Prostate gland (tissue), 2 donors: ENCODE results near the gene LCN10.

Source experiments
- CTCF ChIP-seq, 4 experiments: fragments of 200-600 bp in 2 of 4; fragments of 450-650 bp in 2 of 4; sonication (generic) in 2 of 4; IDR thresholded peaks; 1 replicate in 3 of 4; 2 replicates in 1 of 4; pipeline ENCODE4 v1.5.1; 2016 to 2019; ENCODE audit warnings: antibody characterized with exemption in 4 of 4, mild to moderate bottlenecking in 2 of 4, moderate library complexity in 2 of 4
- POLR2AphosphoS5 ChIP-seq: sonication (generic); formaldehyde crosslinking; IDR thresholded peaks from one replicate; pipeline ENCODE4 v1.6.1; 2017; ENCODE audit warnings: antibody characterized with exemption

DNA sequence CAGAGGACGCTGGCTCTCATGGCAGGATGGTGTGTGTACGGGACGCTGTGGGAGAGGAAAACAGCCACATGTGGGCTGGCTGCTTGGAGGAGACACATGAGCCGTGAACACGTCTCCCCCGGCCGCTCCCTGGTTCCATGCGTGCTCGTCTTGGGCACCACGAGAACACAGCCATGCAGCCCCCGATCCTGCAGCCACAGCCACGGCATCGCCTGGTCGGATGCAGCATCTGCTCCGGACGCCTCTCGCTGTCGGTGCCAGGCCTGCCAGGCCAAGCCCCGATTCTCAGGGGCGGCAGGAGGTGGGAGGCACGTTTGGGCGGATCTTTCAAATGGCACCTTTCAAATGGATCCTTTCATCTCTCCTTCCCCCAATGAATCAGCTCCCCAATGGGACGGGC is 3.2 kb downstream of the LCN10 start:
- TF ChIP-seq POLR2AphosphoS5 (no peak), CTCF (IDR thresholded peaks at IDR 0.05) (no peak)
